ENCODE measurements around the gene HMGXB4.

Gene HMGXB4

GRCh38 chr22:35310556-35311550 is 53.6 kb downstream of the HMGXB4 start:
- DNase-seq (ENCODE audit: low read depth) = no peak

GRCh38 chr22:35311551-35311999 is 54.3 kb downstream of the HMGXB4 start:
- DNase-seq (ENCODE audit: low read depth) = no peak

DNA sequence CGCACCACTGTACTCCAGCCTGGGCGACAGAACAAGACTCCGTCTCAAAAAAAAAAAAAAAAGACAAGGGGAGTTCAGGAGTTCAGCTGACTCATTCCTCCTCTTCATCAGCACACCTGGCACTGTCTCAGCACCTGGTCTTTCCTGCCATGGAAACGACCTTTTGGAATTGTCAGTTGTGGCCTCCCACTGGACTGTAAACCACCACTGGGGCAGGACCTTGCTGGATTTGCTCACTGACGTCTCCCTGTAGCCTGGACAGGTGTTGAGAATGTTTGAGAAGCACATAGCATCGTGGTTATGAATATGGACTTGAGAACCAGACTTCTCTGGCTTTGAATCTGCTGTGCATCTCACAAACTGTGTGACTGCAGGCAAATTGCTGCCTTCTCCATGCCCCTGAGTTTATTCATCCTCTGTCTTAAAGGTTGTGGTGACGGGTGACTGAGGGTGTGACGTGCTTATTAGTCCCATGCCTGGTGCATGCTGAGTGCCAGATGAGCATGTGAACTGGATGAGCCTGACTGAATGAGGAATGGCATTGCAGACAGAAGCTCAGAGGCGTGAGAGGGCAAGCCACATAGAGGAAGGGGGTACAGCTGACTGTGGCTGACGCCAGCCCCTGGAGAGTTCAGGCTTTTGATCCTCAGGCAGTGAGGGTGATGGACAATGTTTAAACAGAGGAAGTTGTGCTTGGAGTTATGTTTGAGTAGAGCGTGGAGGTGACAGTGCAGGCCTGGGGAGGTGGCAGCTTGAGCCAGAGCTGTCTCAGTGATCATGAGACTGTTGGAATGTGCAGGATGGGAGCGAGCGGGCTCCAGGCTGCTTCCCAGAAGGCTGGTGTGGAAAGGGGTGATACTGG is 55.1 kb downstream of the HMGXB4 start:
- no peak for DNase-seq (ENCODE audit: low read depth)

- no peak for DNase-seq (ENCODE audit: low read depth)
Observed at GRCh38 chr22:35313311-35314121, 56.2 kb downstream of the HMGXB4 start.

GRCh38 chr22:35314161-35314942 is 57.1 kb downstream of the HMGXB4 start:
- DNase-seq (ENCODE audit: low read depth) = no peak

DNA sequence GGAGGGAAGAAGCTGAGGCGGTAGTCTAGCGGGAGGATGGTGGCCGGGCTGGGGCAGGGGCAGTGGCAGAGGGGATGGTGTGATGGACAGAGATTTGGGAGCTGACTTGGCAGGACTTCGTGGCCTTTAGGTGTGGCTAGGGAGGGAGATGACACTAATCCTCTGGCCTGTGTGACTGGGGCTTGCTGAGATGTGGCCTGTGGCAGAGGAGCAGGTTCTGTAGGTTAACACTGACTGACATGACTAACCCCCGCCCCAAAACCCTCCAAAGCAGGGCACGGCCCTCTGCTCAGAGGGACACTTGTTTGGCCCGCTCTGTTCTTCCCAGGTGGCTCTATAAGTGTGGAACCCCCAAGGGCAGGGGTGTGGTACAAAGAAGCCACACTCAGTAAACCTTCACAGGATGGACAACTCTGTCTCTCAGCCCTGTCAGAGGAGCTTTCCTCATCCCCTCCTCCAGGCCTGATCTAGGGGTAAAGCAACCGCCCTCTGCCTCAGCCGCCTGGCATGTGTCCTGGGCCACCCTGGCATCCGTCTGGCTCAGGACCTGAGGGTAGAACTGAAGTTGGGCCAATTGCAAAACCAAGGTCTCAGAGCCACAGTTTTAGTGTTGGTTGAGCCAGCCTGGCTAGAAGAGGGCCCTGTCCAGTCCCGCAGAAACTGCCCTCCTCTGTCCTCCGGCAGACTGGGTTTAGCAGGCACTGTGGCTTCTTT is 58.0 kb downstream of the HMGXB4 start:
- no peak for DNase-seq (ENCODE audit: low read depth)

DNA sequence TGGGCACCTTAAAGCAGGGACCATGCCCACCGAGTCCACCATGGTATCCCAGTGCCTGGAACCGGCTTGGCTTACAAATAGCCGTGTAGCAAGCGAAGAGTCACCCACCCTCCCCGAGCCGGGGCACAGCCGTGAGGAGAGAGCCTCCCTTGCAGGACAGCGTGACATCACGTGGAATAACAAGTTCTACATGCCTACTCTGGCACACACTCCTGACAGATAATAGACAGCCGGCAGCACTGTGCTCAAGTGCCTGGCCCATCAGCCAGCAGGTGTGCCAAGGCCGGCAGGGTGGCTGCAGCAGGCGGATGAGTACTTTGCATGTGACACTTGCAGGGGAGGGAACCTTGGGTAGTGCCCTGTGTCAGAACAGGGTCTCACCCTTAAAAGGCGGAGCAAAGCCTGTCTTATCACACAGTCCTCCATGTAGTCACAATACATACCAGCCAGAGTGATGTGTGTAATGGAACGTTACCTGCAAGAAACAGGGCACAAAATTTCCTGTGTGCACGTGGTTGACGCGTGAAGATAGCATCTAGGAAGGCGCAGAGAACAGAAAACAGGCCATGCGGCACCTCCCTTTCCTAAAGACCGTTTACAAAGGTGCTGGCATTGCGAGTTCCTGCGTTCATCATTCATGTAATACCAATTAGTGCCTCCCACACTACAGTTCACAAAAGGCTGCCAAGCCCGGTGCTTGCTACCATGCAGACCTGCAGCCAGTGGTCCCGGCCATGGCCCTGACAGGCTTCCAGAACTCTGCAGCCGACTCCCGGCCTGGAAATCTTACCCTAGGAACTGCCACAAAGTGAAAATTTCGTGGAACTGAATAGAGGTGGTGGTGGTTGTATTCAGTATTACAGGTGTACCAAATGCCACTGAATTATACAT is 58.8 kb downstream of the HMGXB4 start:
- no peak for DNase-seq (ENCODE audit: low read depth)

DNA sequence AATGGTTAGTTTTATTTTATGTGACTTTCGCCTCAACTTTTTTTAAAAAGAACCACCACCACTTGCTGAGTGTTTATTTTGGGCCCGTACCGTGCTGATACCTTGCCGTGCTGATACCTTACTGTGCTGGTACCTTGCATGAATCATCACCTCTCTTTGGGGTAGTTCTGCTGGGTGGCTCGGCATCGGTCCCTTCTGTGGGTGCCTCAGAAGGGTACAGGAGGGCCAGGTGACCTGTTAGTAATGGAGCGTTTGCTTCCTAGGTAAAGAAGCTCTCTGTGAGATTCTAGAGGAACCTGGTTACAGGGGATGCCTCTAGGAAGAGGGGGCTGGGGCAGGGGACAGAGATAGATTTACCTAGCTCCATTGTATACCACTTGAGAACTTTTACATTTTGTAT is 59.5 kb downstream of the HMGXB4 start:
- DNase-seq (ENCODE audit: low read depth) = no peak

DNA sequence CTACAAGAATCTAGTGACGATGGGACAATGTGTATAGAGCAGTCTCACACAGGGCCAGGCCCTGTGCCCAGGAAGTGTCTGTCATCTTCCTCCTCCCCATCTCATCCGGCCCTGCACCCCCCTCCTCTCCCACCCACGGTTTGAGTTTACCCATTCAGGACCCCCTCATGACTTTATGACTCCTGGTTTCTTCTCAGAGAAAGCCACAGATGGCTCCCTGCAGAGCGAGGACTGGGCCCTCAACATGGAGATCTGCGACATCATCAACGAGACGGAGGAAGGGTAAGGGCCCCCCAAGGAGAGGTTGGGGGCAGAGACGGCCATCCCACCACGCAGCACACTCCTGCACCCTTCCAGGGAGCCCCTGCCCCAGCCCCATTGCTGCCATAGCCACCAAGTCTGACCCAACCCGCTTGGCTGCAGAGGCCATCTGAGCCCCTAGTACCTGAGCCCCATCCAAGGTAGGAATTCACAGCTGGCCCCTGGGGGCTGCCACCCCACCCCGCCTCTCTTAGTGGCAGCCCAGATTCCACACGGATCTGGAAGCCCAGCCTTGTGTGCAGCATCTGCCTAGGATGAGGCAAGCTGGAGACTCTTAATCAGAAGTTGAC is 60.5 kb downstream of the HMGXB4 start:
- DNase-seq (ENCODE audit: low read depth) = no peak

GRCh38 chr22:35318346-35319215 is 61.3 kb downstream of the HMGXB4 start:
- no peak for DNase-seq (ENCODE audit: low read depth)

GRCh38 chr22:35319244-35319985 is 62.1 kb downstream of the HMGXB4 start:
- DNase-seq (ENCODE audit: low read depth) = no peak

GRCh38 chr22:35322126-35322525 is 64.8 kb downstream of the HMGXB4 start:
- DNase-seq (ENCODE audit: low read depth) = no peak

DNA sequence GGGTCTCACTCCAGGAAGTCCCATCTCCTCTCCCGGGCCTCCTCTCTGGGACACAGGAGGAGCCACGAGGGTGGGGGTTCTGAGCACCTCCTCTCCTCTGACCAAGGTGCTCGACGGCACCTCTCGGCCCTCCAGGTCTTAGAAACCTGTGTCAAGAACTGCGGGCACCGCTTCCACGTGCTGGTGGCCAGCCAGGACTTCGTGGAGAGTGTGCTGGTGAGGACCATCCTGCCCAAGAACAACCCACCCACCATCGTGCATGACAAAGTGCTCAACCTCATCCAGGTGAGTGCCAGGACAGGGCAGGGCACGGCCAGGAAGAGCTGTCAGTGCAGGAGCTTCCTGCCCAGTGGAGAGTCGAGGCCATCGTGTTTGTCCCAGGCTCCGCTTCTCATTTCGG is 65.6 kb downstream of the HMGXB4 start:
- DNase-seq (ENCODE audit: low read depth) = no peak

GRCh38 chr22:35323305-35323704 is 66.0 kb downstream of the HMGXB4 start:
- no peak for DNase-seq (ENCODE audit: low read depth)

DNA sequence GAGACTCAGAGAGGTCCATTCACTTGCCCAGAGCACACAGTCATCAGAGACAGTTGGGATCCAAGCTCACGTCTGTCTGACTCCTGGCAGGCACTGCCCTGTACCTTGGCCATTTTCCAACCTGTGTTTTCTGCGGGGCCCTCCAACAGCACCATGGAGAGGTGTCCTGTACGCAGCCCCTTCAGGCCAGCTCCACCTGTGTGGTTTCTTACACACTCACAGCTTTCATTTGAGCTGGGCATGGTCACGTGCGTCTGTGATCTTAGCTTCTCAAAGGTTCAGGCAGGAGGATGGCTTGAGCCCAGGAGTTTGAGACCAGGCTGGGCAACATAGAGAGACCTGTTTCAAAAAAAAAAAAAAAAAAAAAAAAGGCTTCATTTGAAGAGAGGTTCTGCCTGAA is 66.8 kb downstream of the HMGXB4 start:
- no peak for DNase-seq (ENCODE audit: low read depth)

- no peak for DNase-seq (ENCODE audit: low read depth)
Observed at GRCh38 chr22:35324762-35325161, 67.5 kb downstream of the HMGXB4 start.

DNA sequence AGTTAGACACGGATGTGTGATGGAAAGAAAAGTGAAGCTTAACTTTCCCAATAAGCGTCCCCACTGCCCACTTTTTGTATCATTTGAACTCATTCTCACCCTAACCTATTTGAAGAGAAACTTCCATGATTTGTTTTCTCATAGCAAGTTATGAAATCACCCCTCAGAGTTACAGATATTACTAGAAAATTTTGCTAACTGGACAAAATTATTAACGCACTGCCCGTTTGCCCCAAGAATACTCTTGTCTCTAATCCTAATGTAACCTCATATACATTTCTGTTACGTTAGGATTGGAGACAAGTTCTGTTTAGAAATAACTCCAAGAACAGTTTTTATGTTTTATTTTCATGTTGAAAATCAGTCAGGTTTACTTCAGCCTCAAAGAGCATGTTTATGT is 67.9 kb downstream of the HMGXB4 start:
- DNase-seq (ENCODE audit: low read depth) = no peak
